ENCODE results near the gene OR52M1.

OR52M1 gene

GRCh38 chr11:4569075-4569474, 24.1 kb downstream of the OR52M1 start:
- no peak for DNase-seq

- DNase-seq, result no peak
These were observed 31.9 kb downstream of the OR52M1 start for GRCh38 chr11:4576880-4577279.

DNA sequence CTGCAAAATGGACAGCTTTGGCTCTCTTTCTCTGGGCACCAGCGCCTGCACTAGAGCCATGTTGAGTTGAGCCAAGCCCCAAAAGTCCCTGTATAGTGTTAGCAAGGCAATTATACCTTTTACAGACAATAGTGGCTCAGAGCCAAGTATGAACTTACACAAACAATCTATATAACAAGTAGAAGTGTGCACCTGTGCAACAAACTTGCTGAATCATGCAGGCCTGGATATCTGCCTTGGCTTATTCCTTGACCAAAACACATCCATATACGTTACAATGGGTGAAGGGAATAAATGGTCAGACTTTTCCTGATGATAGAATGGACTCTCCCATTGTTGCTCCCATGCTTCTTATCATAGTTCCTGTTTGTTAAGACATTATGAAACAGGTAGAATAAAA, 32.8 kb downstream of the OR52M1 start:
- no peak for DNase-seq

DNA sequence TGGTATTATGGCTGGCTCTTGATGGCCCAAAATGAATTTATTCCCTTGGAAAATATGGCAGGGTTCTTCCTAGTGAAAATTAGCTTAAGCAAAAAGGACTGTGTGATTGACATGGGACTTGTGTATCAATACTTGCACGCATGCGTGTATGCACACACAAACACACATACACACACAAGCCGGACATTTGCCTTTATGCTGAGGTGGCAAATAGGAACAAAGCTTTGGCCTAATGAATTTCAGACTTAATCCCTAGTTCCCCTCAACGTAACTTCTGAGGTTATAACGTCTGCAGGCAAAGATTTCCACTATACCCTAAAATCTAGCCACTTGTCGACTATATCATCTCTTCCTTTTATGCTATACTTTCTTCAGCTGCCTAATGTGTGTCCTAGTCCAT, 33.6 kb downstream of the OR52M1 start:
- DNase-seq, result no peak

DNA sequence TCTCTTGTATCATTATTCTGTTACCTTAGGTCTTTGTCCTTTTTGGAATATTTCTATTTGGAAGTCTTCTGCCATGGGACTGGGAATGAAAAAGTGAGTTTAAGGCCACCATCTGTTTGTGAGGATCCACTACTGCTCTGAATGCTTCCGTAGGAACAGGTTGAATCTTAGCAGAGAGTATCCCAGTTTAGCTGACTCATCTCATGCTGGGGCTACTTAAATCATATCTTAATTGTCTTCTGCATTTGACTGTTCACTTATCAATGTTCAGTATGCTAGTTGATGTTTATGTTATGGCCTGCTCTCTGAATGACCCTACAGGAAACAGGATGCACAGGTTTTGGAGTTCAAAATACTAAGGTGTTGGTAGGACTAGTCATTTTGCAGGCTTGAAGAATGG, 35.1 kb downstream of the OR52M1 start:
- DNase-seq, result no peak

DNA sequence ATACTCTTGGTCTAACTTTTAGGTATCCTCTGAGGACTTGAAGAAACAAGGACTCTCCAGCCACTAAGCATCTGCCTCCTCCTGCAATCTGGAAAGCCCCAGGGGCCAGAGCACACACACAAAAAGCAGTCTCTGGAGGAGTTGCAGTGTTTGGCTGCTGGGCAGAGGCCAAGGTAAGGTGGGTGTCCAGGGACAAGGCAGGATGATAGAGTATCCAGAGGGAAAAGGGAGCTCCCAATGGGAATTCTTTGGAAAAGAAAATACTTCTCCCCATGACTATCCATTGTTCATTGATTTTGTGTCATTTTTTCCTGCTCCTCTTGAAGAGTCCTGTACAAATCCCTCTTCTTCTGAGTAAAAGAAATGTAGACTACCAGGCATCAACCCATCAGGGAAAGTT, 36.5 kb downstream of the OR52M1 start, which contains the start of gene OR52I2:
Gene OR52I2 (plus strand): TSS at position 301 of the 400 bp plus-strand sequence.
- no peak for DNase-seq

DNA sequence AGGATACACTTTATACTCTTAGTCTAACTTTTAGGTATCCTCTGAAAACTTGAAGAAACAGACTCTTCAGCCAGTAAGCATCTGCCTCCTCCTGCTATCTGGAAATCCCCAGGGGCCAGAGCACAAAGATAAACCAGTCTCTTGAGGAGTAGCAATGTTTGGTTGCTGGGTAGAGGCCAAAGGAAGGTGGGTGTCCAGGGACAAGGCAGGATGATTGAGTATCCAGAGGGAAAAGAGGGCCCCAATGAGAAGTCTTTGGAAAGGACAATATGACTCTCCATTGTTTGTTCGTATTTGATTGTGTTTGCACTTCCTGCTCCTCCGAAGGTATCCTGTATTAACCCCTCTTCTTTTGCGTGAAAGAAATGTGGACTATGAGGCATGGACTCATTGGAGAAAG, 44.0 kb downstream of the OR52M1 start:
- no peak for DNase-seq

DNA sequence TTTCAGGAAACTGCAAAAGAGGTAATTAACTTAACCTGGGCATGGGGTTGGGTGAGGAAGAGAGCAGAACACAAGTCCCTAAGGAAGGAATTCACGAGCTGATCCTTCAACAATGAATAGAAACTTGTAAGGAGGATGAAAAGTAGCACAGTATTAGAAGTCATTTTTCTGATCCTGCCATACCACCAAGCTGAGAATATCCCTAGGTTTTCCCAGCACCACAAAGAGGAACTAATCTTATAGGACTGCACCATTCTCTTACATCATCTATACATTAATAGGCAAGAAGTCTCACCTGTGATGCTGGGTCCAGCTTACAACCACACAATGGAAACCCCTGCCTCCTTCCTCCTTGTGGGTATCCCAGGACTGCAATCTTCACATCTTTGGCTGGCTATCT, 48.7 kb downstream of the OR52M1 start, which contains the start of gene OR52I1:
Gene OR52I1 (plus strand): TSS at position 301 of the 400 bp plus-strand sequence. CDS start 0 bp downstream, at position 301.
- DNase-seq, result no peak
